Right ventricle myocardium superior (tissue), 1 donor: Measurements from ENCODE around the gene SLC9A8. TPM values are rescaled to one million over a fixed set of nuclear protein-coding genes. Genes with fewer than 3 reads are reported as not detected.
"Not testable (repeated sequence)": the region's sequence is repeated elsewhere in the genome, so short reads cannot be mapped to it uniquely, and the experiment has no call there.

ENCODE experiments used
- ATAC-seq: fragments of 200-7000 bp; cut with Tn5 transposase; one replicate; pipeline ENCODE4 v1.9.1; 2020; ENCODE audit warnings: mild to moderate bottlenecking; ENCODE audit not compliant: poor library complexity
- DNase-seq: peaks from one replicate; pipeline ENCODE4 v3.0.0-alpha.2; 2020
- intact Hi-C: fragments of 100-400 bp; cut with DNase I; formaldehyde crosslinking; loops from one replicate; pipeline ENCODE4 v1.11.2; 2022
- total RNA-seq: library from RNA; stranded (reverse); fragmentation: NEBNext Ultra II Directional; extraction: Animal tissue kit (Norgen Biotek cat#: 25700); gene quantifications from one replicate; pipeline ENCODE4 v1.2.1, GENCODE V29; 2021
- donor health status: DM: no; HTN: yes; CAD: no; lungs with severe emphysema.

The SLC9A8 gene
- total RNA-seq, 1 donor from 2014 or later, result 5.1 TPM

DNA sequence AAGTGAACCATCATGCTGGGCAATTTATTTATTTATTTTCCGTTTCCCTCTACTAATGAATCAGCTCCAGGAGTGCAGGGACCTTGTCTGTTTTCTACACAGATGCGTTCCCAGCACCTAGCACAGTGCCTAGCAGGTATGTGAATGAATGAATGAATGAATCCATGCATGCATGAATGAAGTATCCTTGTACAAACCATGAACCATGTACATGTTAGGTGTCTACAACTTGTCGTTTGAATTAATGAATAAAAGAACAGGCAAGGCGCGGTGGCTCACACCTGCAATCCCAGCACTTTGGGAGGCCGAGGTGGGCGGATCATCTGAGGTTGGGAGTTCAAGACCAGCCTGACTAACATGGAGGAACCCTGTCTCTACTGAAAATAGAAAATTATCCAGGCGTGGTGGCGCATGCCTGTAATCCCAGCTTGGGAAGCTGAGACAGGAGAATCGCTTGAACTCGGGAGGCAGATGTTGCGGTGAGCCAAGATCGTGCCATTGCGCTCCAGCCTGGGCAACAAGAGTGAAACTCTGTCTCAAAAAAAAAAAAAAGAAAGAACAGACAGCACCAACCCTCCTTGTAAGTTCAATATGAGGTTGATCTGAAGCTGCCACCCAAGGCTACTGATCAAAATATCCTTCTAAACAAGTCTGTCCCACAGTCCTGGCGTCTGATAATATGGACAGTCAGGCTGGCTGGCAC, 27.3 kb upstream of the SLC9A8 start:
- intact Hi-C loops, result no loop called here
- ATAC-seq (no peak), DNase-seq (no peak)

DNA sequence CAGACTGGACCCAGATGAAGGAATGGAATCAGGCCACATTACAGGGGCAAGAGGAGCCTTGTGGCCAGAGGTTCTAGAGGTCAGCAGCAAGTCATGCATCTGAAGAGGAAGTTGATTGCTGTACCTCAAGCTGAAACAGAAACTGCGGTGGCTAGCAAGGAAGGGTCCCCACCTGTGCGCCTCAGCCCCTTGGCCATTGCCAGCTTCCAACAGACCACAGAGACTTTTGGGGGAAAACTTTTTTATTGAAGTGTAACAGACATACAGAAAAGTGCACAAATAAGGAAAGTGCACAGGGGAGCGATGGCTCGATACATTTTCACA, 26.8 kb upstream of the SLC9A8 start:
- ATAC-seq, result no peak
- intact Hi-C loops, result no loop called here

DNA sequence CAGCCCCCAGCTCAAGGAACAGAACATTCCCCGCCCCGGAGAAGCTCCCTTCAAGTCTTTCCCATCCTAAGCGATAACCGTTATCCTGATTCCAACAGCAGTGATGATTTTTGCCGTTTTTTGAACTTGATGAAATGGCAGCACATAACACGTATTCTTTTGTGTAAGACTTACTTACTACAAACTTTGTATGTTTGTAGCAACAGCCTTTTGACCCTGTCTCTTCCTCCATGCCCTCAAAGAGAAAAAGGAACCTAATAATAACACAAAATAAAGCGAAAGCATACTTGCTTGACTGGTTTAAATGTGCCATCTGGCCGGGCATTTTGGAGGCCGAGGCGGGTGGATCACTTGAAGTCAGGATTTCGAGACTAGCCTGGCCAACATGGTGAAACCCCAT, 26.4 kb upstream of the SLC9A8 start:
- DNase-seq (no peak), ATAC-seq (no peak)
- intact Hi-C loops, result no loop called here

More for the DNA sequence above, 26.8 kb upstream of the SLC9A8 start:
- no peak for DNase-seq

DNA sequence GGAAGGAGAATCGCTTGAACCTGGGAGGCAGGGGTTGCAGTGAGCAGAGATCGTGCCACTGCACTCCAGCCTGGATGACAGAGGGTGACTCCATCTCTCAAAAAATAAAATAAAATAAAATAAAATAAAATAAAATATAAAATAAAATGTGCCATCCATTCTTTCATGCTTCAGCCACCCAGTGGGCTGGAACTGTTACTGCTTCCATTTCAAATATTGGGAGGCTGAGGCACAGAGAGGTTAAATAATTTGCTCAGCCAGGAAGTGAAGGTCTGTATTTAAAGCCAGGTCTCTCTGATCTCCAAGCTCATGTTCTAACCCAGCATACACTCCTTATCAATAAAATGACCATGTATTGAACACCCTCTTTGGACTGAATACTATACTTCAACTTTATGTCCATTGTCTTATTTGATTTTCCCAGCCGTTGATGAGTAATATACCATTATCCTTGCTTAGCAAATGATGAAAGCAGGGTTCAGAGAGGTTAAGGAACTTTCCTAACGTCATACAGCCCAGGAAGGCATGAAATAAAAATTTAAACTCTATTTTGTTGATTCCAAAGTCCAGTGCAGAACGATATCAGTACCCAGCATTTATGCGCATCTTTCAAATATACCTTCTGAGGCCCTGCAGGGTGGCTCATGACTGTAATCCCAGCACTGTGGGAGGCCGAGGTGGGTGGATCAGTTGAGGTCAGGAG, 25.8 kb upstream of the SLC9A8 start:
- intact Hi-C loops, result no loop called here
- DNase-seq (no peak), ATAC-seq (no peak)

DNA sequence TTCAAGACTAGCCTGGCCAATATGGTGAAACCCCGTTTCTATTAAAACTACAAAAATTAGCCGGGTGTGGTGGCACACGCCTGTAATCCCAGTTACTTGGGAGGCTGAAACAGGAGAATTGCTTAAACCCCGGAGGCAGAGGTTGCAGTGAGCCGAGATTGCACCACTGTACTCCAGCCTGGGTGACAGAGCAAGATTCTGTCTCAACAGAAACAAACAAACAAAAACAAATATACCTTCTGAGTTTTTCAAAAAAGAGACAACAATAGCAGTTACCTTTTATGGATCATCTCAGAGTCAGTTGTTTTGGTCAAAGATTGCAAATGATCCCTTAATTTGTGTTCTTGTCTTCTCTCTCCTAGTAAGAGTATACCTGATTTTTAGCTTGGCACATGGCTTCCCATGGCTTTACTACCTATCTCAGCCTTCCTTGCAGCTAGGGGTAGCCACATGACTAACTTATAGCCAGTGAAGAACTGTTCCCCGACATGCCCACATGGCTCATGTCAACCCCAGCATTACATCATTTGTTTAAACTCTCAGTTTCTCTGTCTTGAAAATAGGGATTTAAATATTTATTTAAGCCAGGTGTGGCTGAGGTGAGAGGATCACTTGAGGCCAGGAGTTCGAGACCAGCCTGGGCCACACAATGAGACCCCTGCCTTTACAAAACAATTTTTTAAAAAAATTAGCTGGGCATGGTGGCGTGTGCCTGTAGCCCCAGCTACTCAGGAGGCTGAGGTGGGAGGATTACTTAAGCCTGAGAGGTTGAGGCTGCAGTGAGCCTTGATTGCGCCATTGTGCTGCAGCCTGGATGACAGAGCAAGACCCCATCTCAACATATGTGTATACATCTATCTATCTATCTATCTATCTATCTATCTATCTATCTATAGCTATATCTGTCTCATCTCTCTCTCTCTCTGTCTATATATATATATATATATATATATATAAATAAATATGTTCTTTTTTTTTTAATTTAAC, 25.0 kb upstream of the SLC9A8 start:
- DNase-seq (no peak), ATAC-seq (no peak)
- intact Hi-C loops, result no loop called here

DNA sequence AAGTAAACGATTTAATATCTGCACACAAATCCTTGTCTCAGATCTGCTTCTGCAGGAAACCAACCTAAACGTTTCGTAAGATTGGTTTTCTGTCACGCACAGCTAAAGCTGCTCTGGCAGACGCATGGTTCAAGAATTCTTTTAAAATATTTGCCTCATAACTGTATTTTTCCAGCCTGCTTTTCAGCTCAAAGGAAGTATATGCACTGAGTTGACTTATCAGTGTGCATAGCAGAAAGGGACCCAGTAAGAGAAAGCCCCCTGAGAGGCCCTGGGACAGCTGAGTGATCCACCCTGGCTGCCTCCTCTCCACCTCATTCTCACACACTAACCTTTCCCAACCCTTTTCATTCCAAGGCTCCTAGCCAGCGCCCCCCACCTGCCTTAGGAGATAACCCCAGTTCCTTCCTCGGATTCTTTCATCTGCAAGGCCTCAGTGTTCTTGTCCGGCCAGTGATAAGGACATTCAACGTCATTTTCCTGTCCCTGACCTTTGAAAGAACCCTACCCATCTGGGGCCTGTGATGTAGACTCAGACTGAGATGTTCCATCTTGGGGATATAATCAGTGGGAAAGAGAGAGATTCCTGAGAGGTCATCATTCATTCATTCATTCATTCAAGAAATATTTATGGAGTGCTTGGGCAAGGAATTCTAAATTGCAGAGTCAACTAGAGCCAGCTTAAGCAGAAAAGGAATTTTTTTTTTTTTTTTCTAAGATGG, 22.4 kb upstream of the SLC9A8 start:
- intact Hi-C loops, result no loop called here
- peak; percentile 51 for ATAC-seq
- DNase-seq, result no peak

DNA sequence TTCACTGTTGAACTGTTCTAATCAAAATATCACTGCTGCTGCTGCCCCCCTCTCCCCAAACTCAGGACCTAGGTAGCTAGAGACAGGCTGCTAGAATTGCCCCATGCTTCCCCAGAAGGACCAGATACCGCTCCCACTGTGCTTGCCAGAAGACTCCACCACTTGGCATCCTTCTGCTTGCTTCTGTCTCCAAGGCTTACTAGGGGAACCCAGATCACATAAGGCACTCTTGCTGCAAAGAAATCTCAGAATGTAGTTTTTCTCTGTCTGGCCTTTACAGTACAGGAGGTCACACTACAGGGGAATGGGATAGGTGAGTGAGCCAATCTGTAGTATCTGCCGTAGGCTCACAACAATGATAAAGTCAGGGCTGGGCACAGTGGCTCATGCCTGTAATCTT, 21.5 kb upstream of the SLC9A8 start:
- no peak for ATAC-seq
- intact Hi-C loops, result no loop called here
- no peak for DNase-seq

DNA sequence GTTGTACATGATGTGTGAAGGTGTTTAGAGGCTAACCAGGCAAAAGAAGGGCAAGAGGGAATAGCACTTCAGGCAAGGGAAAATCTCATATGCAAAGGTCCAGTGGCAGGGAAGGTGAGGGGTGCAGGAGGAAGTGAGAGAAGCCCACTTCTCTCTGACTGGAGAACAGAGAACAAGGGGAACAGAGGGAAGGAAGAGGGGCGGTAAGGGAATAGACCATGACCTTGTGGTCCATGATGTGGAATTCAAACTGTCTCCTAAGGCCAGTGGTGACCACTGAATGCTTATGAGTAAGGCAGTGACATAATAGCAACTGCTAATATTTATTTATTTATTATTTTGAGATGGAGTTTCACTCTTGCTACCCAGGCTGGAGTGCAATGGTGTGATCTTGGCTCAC, 20.6 kb upstream of the SLC9A8 start:
- intact Hi-C loops, result no loop called here
- ATAC-seq, result no peak
- no peak for DNase-seq

DNA sequence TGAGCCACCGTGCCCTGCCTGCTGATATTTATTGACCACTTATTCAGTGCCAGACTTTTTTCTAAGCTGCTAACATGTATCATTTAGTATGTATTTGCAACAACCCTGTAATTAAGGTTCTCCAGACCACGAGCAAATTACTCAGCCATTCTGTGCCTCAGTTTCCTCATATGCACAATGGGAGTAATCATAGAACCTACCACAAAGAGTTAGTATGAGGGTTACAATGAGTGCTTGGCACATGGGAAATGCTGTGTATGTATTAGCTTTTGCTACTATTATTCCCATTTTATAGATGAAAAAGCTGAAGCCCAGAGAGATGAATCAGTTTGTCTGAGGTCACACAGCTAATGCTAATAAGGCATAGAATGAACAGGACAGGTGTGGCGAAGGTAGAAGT, 20.0 kb upstream of the SLC9A8 start:
- no peak for ATAC-seq
- DNase-seq, result no peak
- intact Hi-C loops, result no loop called here

DNA sequence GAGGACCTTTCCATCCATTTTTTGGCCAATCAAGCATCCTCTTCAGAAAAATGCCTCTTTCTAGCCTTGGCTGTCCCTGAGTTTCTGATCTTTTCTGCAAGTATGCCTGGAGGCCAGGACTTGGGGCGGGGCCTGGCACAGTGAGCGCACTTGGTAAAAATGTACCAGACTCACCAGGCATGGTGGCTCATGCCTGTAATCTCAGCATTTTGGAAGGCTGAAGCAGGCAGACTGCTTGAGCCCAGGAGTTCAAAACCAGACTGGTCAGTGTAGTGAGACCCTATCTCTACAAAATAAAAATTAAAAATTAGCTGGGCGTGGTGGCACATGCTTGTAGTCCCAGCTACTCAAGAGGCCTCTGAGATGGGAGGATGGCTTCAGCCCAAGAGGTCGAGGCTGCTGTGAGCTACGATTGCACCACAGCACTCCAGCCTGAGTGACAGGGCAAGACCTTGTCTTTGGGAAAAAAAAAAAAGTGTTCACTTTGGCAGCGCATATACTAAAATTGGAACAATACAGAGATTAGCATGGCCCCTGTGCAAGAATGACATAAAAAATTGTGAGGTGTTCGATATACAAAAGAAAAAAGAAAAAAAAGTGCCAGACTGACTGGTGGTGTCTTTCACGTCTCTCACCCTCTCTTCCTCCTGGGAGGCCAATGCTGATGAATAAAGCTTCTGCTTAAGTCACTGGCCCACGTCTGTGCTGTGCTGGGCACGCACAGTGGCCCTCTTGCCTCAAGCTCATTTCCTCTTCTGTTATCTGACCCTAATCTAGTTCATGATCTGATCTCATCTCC, 18.1 kb upstream of the SLC9A8 start:
- ATAC-seq (no peak), DNase-seq (no peak)
- intact Hi-C loops, result no loop called here

DNA sequence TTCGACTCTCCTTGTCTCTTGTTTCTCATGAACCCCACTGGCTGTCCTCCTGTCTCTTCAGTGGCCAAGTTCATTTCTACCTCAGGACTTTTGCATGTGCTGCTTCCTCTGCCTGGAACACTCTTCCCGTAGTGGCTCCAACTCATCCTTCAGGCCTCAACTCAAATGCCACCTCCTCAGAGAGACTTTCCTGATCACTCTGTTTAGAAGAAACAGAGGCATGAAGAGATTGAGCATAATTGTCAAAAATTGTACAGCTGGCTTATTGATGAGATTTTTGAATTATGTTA, 17.5 kb upstream of the SLC9A8 start:
- ATAC-seq (no peak), DNase-seq (no peak)
- intact Hi-C loops, result no loop called here

DNA sequence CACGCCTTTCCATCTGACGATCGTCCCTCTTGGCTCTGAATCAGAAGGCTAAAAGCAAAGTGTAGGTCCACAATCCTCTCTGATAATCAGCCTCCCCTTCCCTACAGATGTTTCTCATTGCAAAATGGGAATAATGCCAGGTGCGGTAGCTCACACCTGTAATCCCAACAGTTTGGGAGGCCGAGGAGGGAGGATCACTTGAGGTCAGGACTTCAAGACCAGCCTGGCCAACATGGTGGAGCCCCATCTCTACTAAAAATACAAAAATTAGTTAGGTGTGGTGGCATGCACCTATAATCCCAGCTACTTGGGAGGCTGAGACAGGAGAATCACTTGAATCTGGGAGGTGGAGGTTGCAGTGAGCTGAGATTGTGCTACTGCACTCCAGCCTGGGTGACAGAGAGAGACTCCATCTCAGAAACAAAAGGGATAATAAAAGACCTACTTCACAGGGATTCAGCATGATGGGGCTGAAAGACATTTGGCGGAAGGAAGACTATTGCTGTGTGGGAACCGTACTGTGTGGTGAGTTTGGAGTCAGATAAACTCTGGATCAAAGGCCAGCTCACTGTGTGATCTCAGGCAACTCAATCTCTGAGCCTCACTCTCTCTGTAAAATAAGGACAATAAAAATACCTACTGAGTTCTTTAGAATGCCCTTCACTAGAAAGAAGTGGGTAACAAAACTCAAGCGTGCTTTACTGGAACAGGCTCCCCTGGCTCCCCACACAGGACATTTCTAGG, 15.9 kb upstream of the SLC9A8 start:
- ATAC-seq, result no peak
- no peak for DNase-seq
- intact Hi-C loops, result no loop called here

DNA sequence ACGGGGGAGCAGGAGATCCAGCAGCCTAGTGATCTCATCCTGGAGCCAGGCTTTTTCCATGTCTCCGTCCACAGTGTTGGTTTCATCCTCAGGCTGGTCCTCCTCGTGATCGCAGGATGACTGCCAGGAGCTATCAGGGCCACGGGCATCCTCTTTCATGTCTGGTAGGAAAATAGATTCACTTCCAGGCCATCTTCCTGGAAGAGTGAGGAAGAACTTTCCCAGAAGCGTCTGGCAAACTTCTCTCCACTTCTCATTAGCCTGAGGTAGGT, 15.3 kb upstream of the SLC9A8 start:
- no peak for DNase-seq
- intact Hi-C loops, result no loop called here
- ATAC-seq, result no peak

DNA sequence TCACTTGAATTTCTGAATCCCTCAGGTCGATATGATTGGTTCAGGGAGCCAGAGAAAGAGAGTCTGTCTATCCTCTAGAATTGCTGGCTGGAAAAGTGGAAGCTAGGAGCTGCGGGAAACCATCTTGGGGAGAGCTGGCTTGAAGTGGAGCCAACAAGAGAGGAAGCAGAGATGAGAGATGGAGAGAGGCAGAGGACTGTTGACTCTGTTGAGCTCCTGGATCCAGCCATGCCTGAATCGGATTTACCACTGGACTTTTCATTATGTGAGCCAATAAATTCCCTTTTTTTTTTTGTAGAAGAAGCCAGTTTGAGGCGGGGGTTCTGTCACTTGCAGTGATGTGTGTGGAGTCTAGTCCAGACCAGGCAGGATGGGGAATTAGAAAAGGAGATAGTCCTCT, 13.9 kb upstream of the SLC9A8 start:
- DNase-seq, result no peak
- intact Hi-C loops, result no loop called here
- ATAC-seq, result no peak

DNA sequence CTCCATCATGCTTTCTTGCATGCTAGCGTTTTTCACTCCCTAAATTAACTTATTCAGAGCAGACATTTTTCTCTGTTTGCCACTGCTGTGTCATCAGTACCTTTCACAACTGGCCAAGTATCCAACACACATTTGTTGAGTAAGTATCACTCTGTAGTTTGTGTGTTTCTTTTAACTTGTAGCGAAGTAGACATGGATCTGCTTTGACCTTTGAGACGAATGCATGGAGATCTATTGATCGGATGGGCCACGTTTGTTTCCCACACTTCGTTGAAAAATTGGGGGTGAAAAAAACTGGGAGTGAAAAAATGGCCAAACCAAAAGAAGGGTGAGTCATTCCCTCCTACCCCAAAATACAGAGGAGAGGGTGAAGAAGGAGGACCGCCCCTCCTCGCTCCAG, 12.9 kb upstream of the SLC9A8 start:
- intact Hi-C loops, result no loop called here
- DNase-seq (no peak), ATAC-seq (no peak)

DNA sequence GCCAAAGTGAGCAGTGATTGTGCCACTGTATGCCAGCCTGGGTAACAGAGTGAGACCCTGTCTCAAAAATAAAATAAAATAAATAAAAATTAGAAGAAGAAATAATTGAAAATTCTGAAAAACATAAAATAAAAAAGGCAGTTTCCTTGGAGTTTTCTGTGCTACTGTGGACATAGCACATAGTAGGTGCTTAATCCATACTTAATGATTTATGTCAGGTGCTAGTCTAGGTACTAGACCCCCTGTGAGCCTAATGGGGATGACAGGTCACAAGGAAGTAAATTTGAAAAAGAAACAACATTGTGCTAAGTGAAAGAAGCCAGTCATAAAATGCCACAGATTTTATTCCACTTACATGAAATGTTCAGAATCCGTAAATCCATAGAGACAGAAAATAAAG, 9.2 kb upstream of the SLC9A8 start:
- ATAC-seq, result no peak
- intact Hi-C loops, result no loop called here
- DNase-seq, result no peak

DNA sequence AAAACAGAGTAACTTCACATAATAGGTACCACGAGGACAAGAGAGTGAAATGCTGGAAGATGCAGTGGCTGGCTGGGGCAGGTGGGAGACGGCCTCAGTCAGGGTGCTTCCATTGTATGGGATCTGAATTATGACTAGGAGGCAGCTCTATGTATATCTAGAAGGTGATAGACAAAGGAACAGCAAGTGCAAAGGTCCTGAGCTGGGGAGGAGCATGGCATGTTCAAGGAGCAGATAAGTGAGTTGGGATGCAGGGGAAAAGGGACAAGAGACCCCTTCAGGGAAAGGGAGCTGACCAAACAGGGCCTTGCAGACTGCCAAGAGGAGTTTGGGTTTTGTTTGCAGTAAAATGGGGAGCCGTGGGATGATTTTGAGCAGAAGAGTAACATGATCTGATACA, 8.3 kb upstream of the SLC9A8 start:
- intact Hi-C loops, result no loop called here
- no peak for ATAC-seq
- no peak for DNase-seq

DNA sequence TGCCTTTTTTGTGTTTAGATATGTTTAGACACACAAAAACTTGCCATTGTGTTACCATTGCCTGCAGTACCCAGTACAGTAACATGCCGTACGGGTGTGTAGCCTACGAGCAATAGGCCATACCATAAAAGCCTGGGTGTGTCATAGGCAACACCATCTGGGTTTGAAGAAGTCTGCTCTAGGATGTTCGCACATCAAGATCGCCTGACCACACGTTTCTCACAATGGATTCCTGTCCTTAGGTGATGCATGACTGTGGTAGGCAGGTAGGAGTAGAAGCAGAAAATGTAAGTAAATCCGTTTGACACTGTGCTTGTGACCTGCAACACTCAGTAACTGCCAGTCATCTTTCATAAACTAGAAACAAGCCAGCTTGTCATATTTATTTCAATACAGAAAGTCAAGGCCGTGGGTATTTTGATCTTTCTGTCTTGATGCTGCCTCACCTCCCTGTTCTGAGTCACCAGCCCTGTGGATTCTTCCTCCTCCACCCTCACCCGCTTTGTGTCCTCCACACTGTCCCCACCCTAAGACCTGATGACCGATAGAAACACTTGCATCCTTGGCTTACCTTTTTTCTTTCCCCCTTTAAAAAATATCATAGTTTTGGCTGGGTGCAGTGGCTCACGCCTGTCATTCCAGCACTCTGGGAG, 7.3 kb upstream of the SLC9A8 start:
- ATAC-seq, intact Hi-C loops, DNase-seq: not testable (repeated sequence)
